AG04450 (cell line): Measurements from ENCODE around the gene CSK. TPM values are rescaled to one million over a fixed set of nuclear protein-coding genes. Genes with fewer than 3 reads are reported as not detected.
A peak's percentile ranks its signal among the peaks of the same experiment; 100 is the strongest.
"Not testable (repeated sequence)": the region's sequence is repeated elsewhere in the genome, so short reads cannot be mapped to it uniquely, and the experiment has no call there.

ENCODE experiments used
- CTCF ChIA-PET: fragments of 300-600, 350-600 bp; formaldehyde crosslinking; extraction: SDS; loops from one replicate; lab custom pipeline; 2022; ENCODE audit warnings: antibody characterized with exemption, inconsistent platforms; lab: Charles Lee
- POLR2A ChIA-PET: fragments of 350-600 bp; formaldehyde crosslinking; extraction: SDS; loops from one replicate; lab custom pipeline; 2021; ENCODE audit warnings: antibody characterized with exemption, inconsistent platforms; lab: Yijun Ruan, JAX
- DNase-seq: peaks from one replicate; pipeline ENCODE4 v3.0.0-alpha.2; 2011; ENCODE audit warnings: low read depth, low spot score
- H3K27ac ChIP-seq: one replicate; pipeline ENCODE4 v1.5.1; 2012; ENCODE audit warnings: low read depth, low read length, control low read depth
- H3K27me3 ChIP-seq: one replicate; pipeline ENCODE4 v1.6.0; 2012; ENCODE audit warnings: low read length; ENCODE audit not compliant: control insufficient read depth, insufficient read depth
- H3K4me3 ChIP-seq: 2 replicates; pipeline ENCODE4 v1.5.1; 2011; ENCODE audit warnings: mild to moderate bottlenecking, low read depth, low read length, control low read depth
- H3K9me3 ChIP-seq: 2 replicates; pipeline ENCODE4 v1.5.1; 2012; ENCODE audit warnings: low read length; ENCODE audit not compliant: control insufficient read depth, insufficient read depth
- CTCF ChIP-seq: IDR thresholded peaks from 2 replicates; pipeline ENCODE4 v1.5.1; 2011; ENCODE audit warnings: low read depth, low read length, control low read depth, inconsistent platforms
- polyA minus RNA-seq: library from RNA; depleted of rRNA, polyadenylated mRNA; stranded (reverse); fragments of >200 nt; gene quantifications from 2 replicates; pipeline ENCODE4 v1.2.3, GENCODE V29; 2011; rRNA and poly(A)+ RNA removed
- polyA plus RNA-seq: library from polyadenylated mRNA; depleted of rRNA; stranded (reverse); fragments of >200 nt; gene quantifications from 2 replicates; pipeline ENCODE4 v1.2.3, GENCODE V29; 2011; rRNA removed

Gene CSK
- 17.2 and 25.1 TPM in 2 replicates for polyA plus RNA-seq
- polyA minus RNA-seq = 31.2 and 46.0 TPM in 2 replicates

- Histone ChIP-seq H3K27ac (no peak within 1 kb of the TSS), H3K4me3 (peak within 1 kb of the TSS; percentile 90), H3K9me3 (no peaks in the 10 kb centered on the region), H3K27me3 (no peaks in the 10 kb centered on the region)
- ChIA-PET CTCF (interaction anchor here (0.5 to 3.8 kb wide), 14 partner anchors 11 to 403 kb away, joined by 3 to 54 read pairs (median 4); no protein-coding TSS in a partner anchor), POLR2A (interaction anchor here (1.5 kb wide), 1 partner anchor 156 kb away, joined by 4 read pairs; the partner anchor contains the start of gene COX5A)
- TF ChIP-seq CTCF = peak; percentile 48
- no peak for DNase-seq
These were observed at the start of gene CSK for GRCh38 chr15:74781431-74782258. Gene CSK (plus strand): TSS chr15:74782080. CDS start chr15:74798298, 16,218 bp downstream.

- TF ChIP-seq CTCF = no peak
- Histone ChIP-seq H3K9me3 (no peaks in the 10 kb centered on the region), H3K27ac (no peak overlapping the region), H3K4me3 (no peak overlapping the region), H3K27me3 (peaks cover 43% of the 10 kb centered on the region)
- ChIA-PET CTCF (no interaction called here), POLR2A (no interaction called here)
- DNase-seq = no peak
These were observed 49.0 kb upstream of the CSK start for GRCh38 chr15:74732846-74733245.

GRCh38 chr15:74733269-74733668 is 48.6 kb upstream of the CSK start:
- no peak for DNase-seq
- no peaks in the 10 kb centered on the region for H3K9me3 ChIP-seq
- ChIA-PET CTCF (no interaction called here), POLR2A (no interaction called here)
- H3K27ac ChIP-seq = no peak overlapping the region
- no peak for TF ChIP-seq CTCF
- H3K27me3 ChIP-seq = peaks cover 43% of the 10 kb centered on the region
- no peak overlapping the region for H3K4me3 ChIP-seq

- Histone ChIP-seq H3K27me3 (peaks cover 41% of the 10 kb centered on the region), H3K27ac (no peak overlapping the region), H3K9me3 (no peaks in the 10 kb centered on the region), H3K4me3 (no peak overlapping the region)
- ChIA-PET POLR2A (no interaction called here), CTCF (no interaction called here)
- no peak for DNase-seq
- no peak for TF ChIP-seq CTCF
These were observed 46.6 kb upstream of the CSK start for GRCh38 chr15:74735305-74735704.

GRCh38 chr15:74738239-74738638 is 43.6 kb upstream of the CSK start:
- DNase-seq, H3K27ac ChIP-seq, H3K4me3 ChIP-seq, H3K9me3 ChIP-seq, CTCF ChIA-PET, POLR2A ChIA-PET: not testable (repeated sequence)
- H3K27me3 ChIP-seq = peaks cover 25% of the 10 kb centered on the region
